Transverse colon (tissue), 4 donors: ENCODE data around the gene KLRF1. TPM values are rescaled to one million over a fixed set of nuclear protein-coding genes. Genes with fewer than 3 reads are reported as not detected.

Experiments
- DNase-seq: peaks from one replicate; pipeline ENCODE4 v3.0.0-alpha.2; 2019
- H3K27ac ChIP-seq, 4 donors: fragments of 200-600 bp; sonication (generic); 2 replicates each; pipeline ENCODE4 v1.5.1; 2016 to 2018; ENCODE audit warnings: inconsistent platforms in 4 of 4
- H3K27me3 ChIP-seq: fragments of 200-600 bp; sonication (generic); 2 replicates; pipeline ENCODE4 v1.5.1; 2017; ENCODE audit warnings: inconsistent platforms
- H3K36me3 ChIP-seq, 4 donors: fragments of 200-600 bp; sonication (generic); 2 replicates each; pipeline ENCODE4 v1.5.1; 2017 to 2019; ENCODE audit warnings: inconsistent platforms in 4 of 4
- H3K4me1 ChIP-seq, 4 donors: fragments of 200-600 bp; sonication (generic); 2 replicates each; pipeline ENCODE4 v1.5.1; 2017 to 2020; ENCODE audit warnings: inconsistent platforms in 4 of 4
- H3K4me3 ChIP-seq, 4 donors: fragments of 200-600 bp; sonication (generic); 1 replicate in 1 of 4; 2 replicates in 3 of 4; pipeline versions ENCODE4 v1.5.1 to v1.6.1; 2017 to 2019; ENCODE audit warnings: inconsistent platforms in 4 of 4
- H3K9me3 ChIP-seq, 2 donors: fragments of 200-600 bp; sonication (generic); 2 replicates each; pipeline ENCODE4 v1.5.1; 2017 to 2019; ENCODE audit warnings: inconsistent platforms in 2 of 2
- EP300 ChIP-seq: sonication (generic); formaldehyde crosslinking; IDR thresholded peaks from one replicate; pipeline ENCODE4 v1.6.1; 2017; ENCODE audit warnings: antibody characterized with exemption, low read depth
- POLR2A ChIP-seq: fragments of 450-650 bp; IDR thresholded peaks from one replicate; pipeline ENCODE4 v1.6.1; 2016; ENCODE audit warnings: antibody characterized with exemption, mild to moderate bottlenecking, moderate library complexity
- POLR2AphosphoS5 ChIP-seq, 3 donors: sonication (generic); formaldehyde crosslinking; IDR thresholded peaks; one replicate each; pipeline ENCODE4 v1.6.1; 2016; ENCODE audit warnings: antibody characterized with exemption in 3 of 3
- WGBS, 2 donors: methylation state at CpG; one replicate each; pipeline ENCODE4 v1.1.5; 2018; ENCODE audit warnings: low coverage in 1 of 2; 5-methylcytosine and 5-hydroxymethylcytosine counted together
- in situ Hi-C, 4 donors: fragments of 200-750 bp; cut with MboI; loops; one replicate each; pipeline versions ENCODE4 v1.15.0 to v1.15.1; 2017; ENCODE audit warnings: low sequenced_read_pairs in 3 of 4, low pct_ligation_motif_present in 1 of 4, low pct_unique_long_range_greater_than_20kb in 1 of 4
- intact Hi-C: fragments of 100-400 bp; cut with DNase I; formaldehyde crosslinking; loops from one replicate; pipeline ENCODE4 v1.15.1; 2023; ENCODE audit warnings: low total_unique reads
- total RNA-seq, 4 donors: library from RNA; depleted of rRNA; stranded (reverse); fragments of >200 nt; gene quantifications; one replicate each; pipeline ENCODE4 v1.1.0, GENCODE V29; 2016
- TF ChIP-seq, protein P1 (sequence below), 5 experiments: fragments of 200-600 bp in 3 of 5; fragments of 450-650 bp in 2 of 5; sonication (generic) in 3 of 5; IDR thresholded peaks; 1 replicate in 2 of 5; 2 replicates in 3 of 5; pipeline ENCODE4 v1.5.1; 2016 to 2017; ENCODE audit warnings: antibody characterized with exemption in 5 of 5, inconsistent platforms in 3 of 5, mild to moderate bottlenecking in 2 of 5, moderate library complexity in 1 of 5

Gene KLRF1
- total RNA-seq, 4 donors from 2014 or later = not detected

GRCh38 chr12:9829483-9829882 is 2.2 kb downstream of the KLRF1 start:
- 89 to 100% methylated on average over 1 to 3 of the region's 3 CpGs for whole genome bisulfite sequencing, 2 donors
- DNase-seq = no peak
- Histone ChIP-seq H3K27ac (no peak overlapping the region), H3K4me3 (no peak overlapping the region), H3K27me3 (no peaks in the 10 kb centered on the region), H3K9me3 (no peaks in the 10 kb centered on the region), H3K36me3 (no peaks in the 10 kb centered on the region), H3K4me1 (no peaks in the 10 kb centered on the region)
- in situ Hi-C loops (no loop called here), intact Hi-C loops (no loop called here)
- TF ChIP-seq EP300 (no peak), POLR2AphosphoS5 (IDR thresholded peaks at IDR 0.05) (no peak), POLR2A (no peak)
- TF ChIP-seq, protein P1, sequence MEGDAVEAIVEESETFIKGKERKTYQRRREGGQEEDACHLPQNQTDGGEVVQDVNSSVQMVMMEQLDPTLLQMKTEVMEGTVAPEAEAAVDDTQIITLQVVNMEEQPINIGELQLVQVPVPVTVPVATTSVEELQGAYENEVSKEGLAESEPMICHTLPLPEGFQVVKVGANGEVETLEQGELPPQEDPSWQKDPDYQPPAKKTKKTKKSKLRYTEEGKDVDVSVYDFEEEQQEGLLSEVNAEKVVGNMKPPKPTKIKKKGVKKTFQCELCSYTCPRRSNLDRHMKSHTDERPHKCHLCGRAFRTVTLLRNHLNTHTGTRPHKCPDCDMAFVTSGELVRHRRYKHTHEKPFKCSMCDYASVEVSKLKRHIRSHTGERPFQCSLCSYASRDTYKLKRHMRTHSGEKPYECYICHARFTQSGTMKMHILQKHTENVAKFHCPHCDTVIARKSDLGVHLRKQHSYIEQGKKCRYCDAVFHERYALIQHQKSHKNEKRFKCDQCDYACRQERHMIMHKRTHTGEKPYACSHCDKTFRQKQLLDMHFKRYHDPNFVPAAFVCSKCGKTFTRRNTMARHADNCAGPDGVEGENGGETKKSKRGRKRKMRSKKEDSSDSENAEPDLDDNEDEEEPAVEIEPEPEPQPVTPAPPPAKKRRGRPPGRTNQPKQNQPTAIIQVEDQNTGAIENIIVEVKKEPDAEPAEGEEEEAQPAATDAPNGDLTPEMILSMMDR (IDR thresholded peaks at IDR 0.05) = no peak

GRCh38 chr12:9829982-9830381 is 2.7 kb downstream of the KLRF1 start:
- H3K27me3 ChIP-seq = no peaks in the 10 kb centered on the region
- H3K36me3 ChIP-seq = no peaks in the 10 kb centered on the region
- no peaks in the 10 kb centered on the region for H3K9me3 ChIP-seq
- H3K27ac ChIP-seq = no peak overlapping the region
- DNase-seq = no peak
- 56 to 60% methylated on average over 5 of the region's 5 CpGs for WGBS, 2 donors
- in situ Hi-C loops = no loop called here
- TF ChIP-seq EP300 (no peak), POLR2AphosphoS5 (IDR thresholded peaks at IDR 0.05) (no peak), POLR2A (no peak)
- TF ChIP-seq, protein P1 (IDR thresholded peaks at IDR 0.05) = no peak
- H3K4me3 ChIP-seq = no peak overlapping the region
- intact Hi-C loops = no loop called here
- H3K4me1 ChIP-seq = no peaks in the 10 kb centered on the region

DNA sequence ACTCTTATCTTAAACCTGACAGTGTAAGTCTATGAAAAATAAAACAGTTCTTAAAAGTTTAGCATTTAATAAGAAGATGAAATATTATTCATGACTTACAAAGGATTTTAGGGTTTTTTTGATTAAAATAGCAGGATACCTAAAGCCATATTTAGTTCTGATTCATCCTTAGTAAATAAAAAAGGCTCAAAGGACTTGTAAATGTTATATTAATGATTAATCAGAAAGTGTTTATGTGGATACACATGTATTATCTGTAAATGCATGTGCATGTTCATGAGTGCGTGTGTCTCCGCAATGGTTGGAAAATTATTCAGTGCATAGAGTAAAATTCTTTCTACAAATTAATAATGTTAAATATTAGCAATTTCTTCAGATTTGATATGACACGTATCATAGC is 4.4 kb downstream of the KLRF1 start:
- Histone ChIP-seq H3K36me3 (no peaks in the 10 kb centered on the region), H3K27ac (no peak overlapping the region), H3K4me3 (no peak overlapping the region), H3K27me3 (no peaks in the 10 kb centered on the region), H3K9me3 (no peaks in the 10 kb centered on the region), H3K4me1 (no peaks in the 10 kb centered on the region)
- in situ Hi-C loops = no loop called here
- intact Hi-C loops = no loop called here
- WGBS, 2 donors = 58 to 63% methylated on average over 3 of the region's 3 CpGs
- no peak for DNase-seq
- TF ChIP-seq, protein P1 (IDR thresholded peaks at IDR 0.05) = no peak
- TF ChIP-seq POLR2A (no peak), EP300 (no peak), POLR2AphosphoS5 (IDR thresholded peaks at IDR 0.05) (no peak)

- H3K27ac ChIP-seq = no peak overlapping the region
- DNase-seq = no peak
- TF ChIP-seq, protein P1 (IDR thresholded peaks at IDR 0.05) = no peak
- TF ChIP-seq POLR2AphosphoS5 (IDR thresholded peaks at IDR 0.05) = no peak
- H3K9me3 ChIP-seq = no peaks in the 10 kb centered on the region
- in situ Hi-C loops = no loop called here
- H3K36me3 ChIP-seq = no peaks in the 10 kb centered on the region
- intact Hi-C loops = no loop called here
- 55 to 70% methylated on average over 3 of the region's 3 CpGs for WGBS, 2 donors
- H3K4me1 ChIP-seq = no peaks in the 10 kb centered on the region
- H3K27me3 ChIP-seq = no peaks in the 10 kb centered on the region
- H3K4me3 ChIP-seq = no peak overlapping the region
Measured at GRCh38 chr12:9843407-9843806, 16.1 kb downstream of the KLRF1 start.
